Esophagus muscularis mucosa (tissue), 4 donors: Measurements from ENCODE around the gene XRRA1. TPM values are rescaled to one million over a fixed set of nuclear protein-coding genes. Genes with fewer than 3 reads are reported as not detected.

Experiments
- DNase-seq: peaks from one replicate; pipeline ENCODE4 v3.0.0-alpha.2; 2017; ENCODE audit errors: extremely low spot score
- H3K27ac ChIP-seq, 4 donors: fragments of 200-600 bp; sonication (generic); replicated peaks in 1 of 4; 1 replicate in 3 of 4; 2 replicates in 1 of 4; pipeline ENCODE4 v1.5.1; 2016 to 2019; ENCODE audit warnings: mild to moderate bottlenecking in 1 of 4
- H3K27me3 ChIP-seq, 4 donors: fragments of 200-600 bp; sonication (generic); one replicate each; pipeline versions ENCODE4 v1.5.1 to v1.6.0; 2016 to 2019
- H3K36me3 ChIP-seq, 4 donors: fragments of 200-600 bp; sonication (generic); one replicate each; pipeline ENCODE4 v1.5.1; 2016 to 2019
- H3K4me1 ChIP-seq, 4 donors: fragments of 200-600 bp; sonication (generic); one replicate each; pipeline ENCODE4 v1.5.1; 2016 to 2019
- H3K4me3 ChIP-seq, 4 donors: fragments of 200-600 bp; sonication (generic); 1 replicate in 2 of 4; 2 replicates in 2 of 4; pipeline ENCODE4 v1.5.1; 2016 to 2019; ENCODE audit warnings: mild to moderate bottlenecking in 4 of 4, moderate library complexity in 1 of 4
- H3K9me3 ChIP-seq, 4 donors: fragments of 200-600 bp; sonication (generic); 1 replicate in 3 of 4; 2 replicates in 1 of 4; pipeline ENCODE4 v1.5.1; 2016 to 2019
- CTCF ChIP-seq, 3 experiments: fragments of 200-600 bp in 2 of 3; fragments of 450-650 bp in 1 of 3; sonication (generic) in 2 of 3; IDR thresholded peaks; one replicate each; pipeline ENCODE4 v1.5.1; 2017 to 2019; ENCODE audit warnings: antibody characterized with exemption in 3 of 3, mild to moderate bottlenecking in 2 of 3, moderate library complexity in 1 of 3
- EP300 ChIP-seq: sonication (generic); formaldehyde crosslinking; IDR thresholded peaks from one replicate; pipeline ENCODE4 v1.6.1; 2017; ENCODE audit warnings: antibody characterized with exemption
- POLR2A ChIP-seq: fragments of 450-650 bp; IDR thresholded peaks from one replicate; pipeline ENCODE4 v1.6.1; 2017; ENCODE audit warnings: antibody characterized with exemption, moderate library complexity, mild to moderate bottlenecking, low read depth
- POLR2AphosphoS5 ChIP-seq, 2 donors: sonication (generic); formaldehyde crosslinking; IDR thresholded peaks; one replicate each; pipeline ENCODE4 v1.6.1; 2017; ENCODE audit warnings: antibody characterized with exemption in 2 of 2
- WGBS: methylation state at CpG from one replicate; pipeline ENCODE4 v1.1.5; 2018; 5-methylcytosine and 5-hydroxymethylcytosine counted together
- intact Hi-C: fragments of 100-400 bp; cut with DNase I; formaldehyde crosslinking; loops from one replicate; pipeline ENCODE4 v1.15.1; 2023
- total RNA-seq, 4 donors: library from RNA; depleted of rRNA; stranded (reverse); fragments of >200 nt; gene quantifications; one replicate each; pipeline versions ENCODE4 v1.1.0 to v1.2.1, GENCODE V29; 2016

XRRA1 gene
- total RNA-seq, 4 donors from 2014 or later = 9.1 to 19.5 (median 11.8) TPM

- peak within 1 kb of the TSS; percentile 75 to 80 (median 76) for H3K4me3 ChIP-seq
- no peaks in the 10 kb centered on the region for H3K9me3 ChIP-seq
- DNase-seq = no peak
- no peaks in the 10 kb centered on the region for H3K27me3 ChIP-seq
- peaks cover 6 to 17% (median 10%) of the 10 kb centered on the region in 4 donors for H3K4me1 ChIP-seq
- intact Hi-C loops = no loop called here
- peak within 1 kb of the TSS; percentile 76 to 85 (median 78) for H3K27ac ChIP-seq
- H3K36me3 ChIP-seq = no peaks in the 10 kb centered on the region
- TF ChIP-seq EP300 (no peak), POLR2AphosphoS5 (IDR thresholded peaks at IDR 0.05) (peak; percentile 56 to 81), CTCF (IDR thresholded peaks at IDR 0.05) (no peak)
- 0% methylated on average over 29 of the region's 46 CpGs for WGBS
These were observed 39.8 kb upstream of the XRRA1 start, which contains the start of gene NEU3 for GRCh38 chr11:74988541-74989259. NEU3 (plus strand) TSS chr11:74988933; CDS start chr11:74989061, 128 bp downstream.

- DNase-seq = no peak
- Histone ChIP-seq H3K27me3 (no peaks in the 10 kb centered on the region), H3K4me3 (no peak overlapping the region), H3K27ac (no peak overlapping the region), H3K9me3 (no peaks in the 10 kb centered on the region), H3K4me1 (peaks cover 6 to 12% (median 9%) of the 10 kb centered on the region in 4 donors), H3K36me3 (peaks cover 4 to 8% (median 5%) of the 10 kb centered on the region in 4 donors)
- intact Hi-C loops = no loop called here
- TF ChIP-seq EP300 = no peak
- TF ChIP-seq CTCF (IDR thresholded peaks at IDR 0.05) = no peak
- TF ChIP-seq POLR2A = no peak
- no peak for TF ChIP-seq POLR2AphosphoS5 (IDR thresholded peaks at IDR 0.05)
- 88% methylated on average over 2 of the region's 2 CpGs for WGBS
These were observed 35.8 kb upstream of the XRRA1 start for GRCh38 chr11:74984730-74985129.

GRCh38 chr11:74984070-74984469 lies 35.2 kb upstream of the XRRA1 start:
- Histone ChIP-seq H3K9me3 (no peaks in the 10 kb centered on the region), H3K36me3 (peaks cover 5 to 14% (median 10%) of the 10 kb centered on the region in 4 donors), H3K27ac (no peak overlapping the region), H3K4me1 (peaks cover 0 to 5% (median 3%) of the 10 kb centered on the region in 4 donors), H3K27me3 (no peaks in the 10 kb centered on the region), H3K4me3 (no peak overlapping the region)
- intact Hi-C loops = no loop called here
- no peak for DNase-seq
- WGBS = 90% methylated on average over 3 of the region's 3 CpGs
- TF ChIP-seq CTCF (IDR thresholded peaks at IDR 0.05) = no peak
- no peak for TF ChIP-seq POLR2A
- TF ChIP-seq POLR2AphosphoS5 (IDR thresholded peaks at IDR 0.05) = no peak
- no peak for TF ChIP-seq EP300

GRCh38 chr11:74981888-74982287 lies 33.0 kb upstream of the XRRA1 start:
- intact Hi-C loops = no loop called here
- no peaks in the 10 kb centered on the region for H3K9me3 ChIP-seq
- no peak for TF ChIP-seq POLR2AphosphoS5 (IDR thresholded peaks at IDR 0.05)
- no peak for TF ChIP-seq POLR2A
- no peak for TF ChIP-seq EP300
- no peak for TF ChIP-seq CTCF (IDR thresholded peaks at IDR 0.05)

More at GRCh38 chr11:74981888-74982287, 33.0 kb upstream of the XRRA1 start:
- no peak overlapping the region for H3K27ac ChIP-seq
- H3K27me3 ChIP-seq = no peaks in the 10 kb centered on the region
- H3K4me3 ChIP-seq = no peak overlapping the region
- H3K36me3 ChIP-seq = peaks cover 10 to 29% (median 21%) of the 10 kb centered on the region in 4 donors
- no peaks in the 10 kb centered on the region for H3K4me1 ChIP-seq
- WGBS = 88% methylated on average over 1 of the region's 1 CpG
- DNase-seq = no peak
